Measurements from ENCODE around the gene EFTUD2. TPM values are rescaled to one million over a fixed set of nuclear protein-coding genes. Genes with fewer than 3 reads are reported as not detected.

Gene EFTUD2
- total and polyA plus RNA-seq, 2 of the 13 experiments (the other 11 are each of a cell fraction or from before 2014, with no cell fraction given), result 111 to 137 TPM

DNA sequence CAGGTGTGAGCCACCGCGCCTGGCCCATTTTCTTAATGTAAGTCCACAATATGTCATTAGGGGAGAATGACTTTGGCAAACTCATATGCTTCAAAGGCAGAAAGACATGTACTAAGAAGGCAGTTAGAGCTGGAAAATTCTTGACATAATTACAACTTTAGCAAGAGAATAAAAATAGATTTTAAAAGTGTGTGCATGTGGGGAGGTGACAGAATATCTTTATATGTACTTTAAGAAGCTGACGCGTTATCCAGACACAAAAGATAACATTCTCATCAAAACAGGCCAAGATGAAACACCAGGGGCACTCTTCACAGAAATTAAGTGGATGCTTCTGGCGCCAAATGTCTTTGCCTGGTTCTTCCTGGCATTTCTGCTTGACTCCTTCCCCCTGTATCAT is 97.4 kb downstream of the EFTUD2 start:
- no TSS peak for BruUV-seq (replicated peaks)
- H2AFZ ChIP-seq (ENCODE audit: low read length), result no peak overlapping the region
- H3K4me2 ChIP-seq (ENCODE audit: low read depth, low read length), result no peak overlapping the region
- DNase-seq (ENCODE audit: low spot score) (no peak), ATAC-seq (no peak), FAIRE-seq (no peak)
- ChIA-PET POLR2A (no interaction called here), CTCF (ENCODE audit: low intra/inter-chr PET ratio, low total read pairs) (no interaction called here)
- no peaks in the 10 kb centered on the region; a peak in 1 of 5 replicates for H3K27me3 ChIP-seq (ENCODE audit: control insufficient read depth in 1 of 2, insufficient read depth in 2 of 2, low read length in 2 of 2)
- H3K27ac ChIP-seq (ENCODE audit: extremely low read length, insufficient read depth, low read length), result no peak overlapping the region
- TF ChIP-seq FLYWCH1 (CRISPR knock-in tag; IDR thresholded peaks at IDR 0.05) (no peak), FOSL2 (CRISPR knock-in tag; IDR thresholded peaks at IDR 0.05) (no peak), MAFK (conservative IDR thresholded peaks at IDR 0.05 in 1 of 2, IDR thresholded peaks at IDR 0.05 in 1 of 2; ENCODE audit: low read length in 2 of 2) (no peak), PITX1 (CRISPR knock-in tag; IDR thresholded peaks at IDR 0.05) (no peak), ZNF282 (IDR thresholded peaks at IDR 0.05; ENCODE audit: partially characterized antibody) (no peak), ZSCAN20 (CRISPR knock-in tag; IDR thresholded peaks at IDR 0.05; ENCODE audit: borderline replicate concordance) (no peak), PHF5A (CRISPR knock-in tag; IDR thresholded peaks at IDR 0.05; ENCODE audit: low read depth, unreplicated experiment) (no peak), HNRNPUL1 (IDR thresholded peaks at IDR 0.05; ENCODE audit: low read depth, low read length) (no peak), NFIB (CRISPR knock-in tag; IDR thresholded peaks at IDR 0.05; ENCODE audit: borderline replicate concordance) (no peak), ZNF777 (CRISPR knock-in tag; IDR thresholded peaks at IDR 0.05) (no peak), NPAS2 (CRISPR knock-in tag; IDR thresholded peaks at IDR 0.05; ENCODE audit: borderline replicate concordance) (no peak)
- TF ChIP-seq, protein P1, sequence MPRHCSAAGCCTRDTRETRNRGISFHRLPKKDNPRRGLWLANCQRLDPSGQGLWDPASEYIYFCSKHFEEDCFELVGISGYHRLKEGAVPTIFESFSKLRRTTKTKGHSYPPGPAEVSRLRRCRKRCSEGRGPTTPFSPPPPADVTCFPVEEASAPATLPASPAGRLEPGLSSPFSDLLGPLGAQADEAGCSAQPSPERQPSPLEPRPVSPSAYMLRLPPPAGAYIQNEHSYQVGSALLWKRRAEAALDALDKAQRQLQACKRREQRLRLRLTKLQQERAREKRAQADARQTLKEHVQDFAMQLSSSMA (CRISPR knock-in tag; IDR thresholded peaks at IDR 0.05), result no peak
- TF ChIP-seq, protein P2, sequence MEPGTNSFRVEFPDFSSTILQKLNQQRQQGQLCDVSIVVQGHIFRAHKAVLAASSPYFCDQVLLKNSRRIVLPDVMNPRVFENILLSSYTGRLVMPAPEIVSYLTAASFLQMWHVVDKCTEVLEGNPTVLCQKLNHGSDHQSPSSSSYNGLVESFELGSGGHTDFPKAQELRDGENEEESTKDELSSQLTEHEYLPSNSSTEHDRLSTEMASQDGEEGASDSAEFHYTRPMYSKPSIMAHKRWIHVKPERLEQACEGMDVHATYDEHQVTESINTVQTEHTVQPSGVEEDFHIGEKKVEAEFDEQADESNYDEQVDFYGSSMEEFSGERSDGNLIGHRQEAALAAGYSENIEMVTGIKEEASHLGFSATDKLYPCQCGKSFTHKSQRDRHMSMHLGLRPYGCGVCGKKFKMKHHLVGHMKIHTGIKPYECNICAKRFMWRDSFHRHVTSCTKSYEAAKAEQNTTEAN (CRISPR knock-in tag; conservative IDR thresholded peaks at IDR 0.05), result no peak
- peaks cover 0 to 3% of the 10 kb centered on the region in 2 experiments; a peak in 3 of 5 replicates for H3K36me3 ChIP-seq (replicated peaks in 1 of 2; ENCODE audit: control insufficient read depth in 1 of 2, insufficient read depth in 2 of 2, low read length in 2 of 2)
- H4K20me1 ChIP-seq (ENCODE audit: insufficient read depth, low read length), result no peaks in the 10 kb centered on the region
- WGBS (ENCODE audit: low lambda C conversion rate), result 91% methylated on average over 5 of the region's 5 CpGs
- intact Hi-C loops (cut with micrococcal nuclease; ENCODE audit: unreplicated experiment), result no loop called here
- peaks cover 10% of the 10 kb centered on the region; the same call in 1 of the 2 replicates for H3K4me1 ChIP-seq (ENCODE audit: insufficient read depth, low read length)
- in situ Hi-C loops (cut with HindIII; ENCODE audit: extremely low pct_ligation_motif_present, low pct_unique_long_range_greater_than_20kb), result no loop called here
- no peak overlapping the region for H3K9ac ChIP-seq (ENCODE audit: insufficient read depth, low read depth, low read length)
- no peaks in the 10 kb centered on the region for H3K9me3 ChIP-seq (ENCODE audit: low read length)
- no peak overlapping the region for H3K4me3 ChIP-seq (replicated peaks in 1 of 3; ENCODE audit: insufficient read depth in 1 of 3, low read depth in 2 of 3, low read length in 3 of 3)
- no peaks in the 10 kb centered on the region for H3K79me2 ChIP-seq (ENCODE audit: insufficient read depth, low read length)

Small RNAs within 50 kb of the gene (microRNA-seq; reads per million reads assigned to microRNA genes)
- gene MIR6783, result 1.7 reads per million, percentile 3 among the genes with 10 or more reads in this experiment

Small RNAs within 50 kb of the gene (small RNA-seq; reads per million reads assigned to genes)
- gene CCDC103 (ENCODE audit: insufficient read depth in 2 of 3, insufficient read length in 3 of 3, low read depth in 2 of 3, low replicate concordance in 1 of 3) (0 reads per million in 3 experiments), gene MIR6783 (ENCODE audit: insufficient read depth in 2 of 3, insufficient read length in 3 of 3, low read depth in 2 of 3, low replicate concordance in 1 of 3) (0.41 to 2.9 (median 0.97) reads per million in 3 experiments), gene RN7SL405P (ENCODE audit: insufficient read depth in 2 of 3, insufficient read length in 3 of 3, low read depth in 2 of 3, low replicate concordance in 1 of 3) (0 reads per million in 3 experiments)

Other genes with a start within 250 kb of the EFTUD2 start
- gene MEIOC, start 243.0 kb downstream of the EFTUD2 start, total RNA-seq (2016; rRNA removed; fragmentation: Illumina TruSeq; extraction: Trizol), result 0.07 and 0.15 TPM in 2 replicates
- 0.04 TPM in 1 of 2 replicates, not detected in the other for gene MEIOC, start 243.0 kb downstream of the EFTUD2 start, polyA plus RNA-seq (2011; rRNA removed)
- 94.8 and 116 TPM in 2 replicates for gene CCDC43, start 209.7 kb downstream of the EFTUD2 start, total RNA-seq (2016; rRNA removed; fragmentation: Illumina TruSeq; extraction: Trizol)
- gene CCDC43, start 209.7 kb downstream of the EFTUD2 start, polyA plus RNA-seq (2011; rRNA removed), result 12.4 and 17.5 TPM in 2 replicates
- 9.0 and 11.7 TPM in 2 replicates for gene DBF4B, start 190.8 kb downstream of the EFTUD2 start, total RNA-seq (2016; rRNA removed; fragmentation: Illumina TruSeq; extraction: Trizol)
- 11.0 and 13.2 TPM in 2 replicates for gene DBF4B, start 190.8 kb downstream of the EFTUD2 start, polyA plus RNA-seq (2011; rRNA removed)
- gene ADAM11, start 140.5 kb downstream of the EFTUD2 start, total RNA-seq (2016; rRNA removed; fragmentation: Illumina TruSeq; extraction: Trizol), result 0.44 and 0.91 TPM in 2 replicates
- 0.33 and 0.38 TPM in 2 replicates for gene ADAM11, start 140.5 kb downstream of the EFTUD2 start, polyA plus RNA-seq (2011; rRNA removed)
- gene GJC1, start 69.2 kb downstream of the EFTUD2 start, total RNA-seq (2016; rRNA removed; fragmentation: Illumina TruSeq; extraction: Trizol), result 1.7 and 2.0 TPM in 2 replicates
- 1.2 and 1.7 TPM in 2 replicates for gene GJC1, start 69.2 kb downstream of the EFTUD2 start, polyA plus RNA-seq (2011; rRNA removed)
- gene HIGD1B, start 51.6 kb downstream of the EFTUD2 start, total RNA-seq (2016; rRNA removed; fragmentation: Illumina TruSeq; extraction: Trizol), result not detected in 2 replicates
- gene HIGD1B, start 51.6 kb downstream of the EFTUD2 start, polyA plus RNA-seq (2011; rRNA removed), result not detected in 2 replicates
- gene GFAP, start 16.1 kb upstream of the EFTUD2 start, total RNA-seq (2016; rRNA removed; fragmentation: Illumina TruSeq; extraction: Trizol), result 0.11 and 0.35 TPM in 2 replicates
- 0.16 and 0.29 TPM in 2 replicates for gene GFAP, start 16.1 kb upstream of the EFTUD2 start, polyA plus RNA-seq (2011; rRNA removed)
- 14.5 and 15.3 TPM in 2 replicates for gene KIF18B, start 48.3 kb upstream of the EFTUD2 start, total RNA-seq (2016; rRNA removed; fragmentation: Illumina TruSeq; extraction: Trizol)
- gene KIF18B, start 48.3 kb upstream of the EFTUD2 start, polyA plus RNA-seq (2011; rRNA removed), result 13.2 and 15.2 TPM in 2 replicates
- 0.11 TPM in 1 of 2 replicates, not detected in the other for gene C1QL1, start 68.9 kb upstream of the EFTUD2 start, total RNA-seq (2016; rRNA removed; fragmentation: Illumina TruSeq; extraction: Trizol)
- gene C1QL1, start 68.9 kb upstream of the EFTUD2 start, polyA plus RNA-seq (2011; rRNA removed), result 0.07 and 0.11 TPM in 2 replicates
- 29.2 and 31.1 TPM in 2 replicates for gene DCAKD, start 152.2 kb upstream of the EFTUD2 start, total RNA-seq (2016; rRNA removed; fragmentation: Illumina TruSeq; extraction: Trizol)
- 25.9 and 30.2 TPM in 2 replicates for gene DCAKD, start 152.2 kb upstream of the EFTUD2 start, polyA plus RNA-seq (2011; rRNA removed)
- 142 and 194 TPM in 2 replicates for gene NMT1, start 161.9 kb upstream of the EFTUD2 start, total RNA-seq (2016; rRNA removed; fragmentation: Illumina TruSeq; extraction: Trizol)
- gene NMT1, start 161.9 kb upstream of the EFTUD2 start, polyA plus RNA-seq (2011; rRNA removed), result 71.9 and 75.7 TPM in 2 replicates
- 5.5 and 11.3 TPM in 2 replicates for gene PLCD3, start 233.1 kb upstream of the EFTUD2 start, total RNA-seq (2016; rRNA removed; fragmentation: Illumina TruSeq; extraction: Trizol)
- gene PLCD3, start 233.1 kb upstream of the EFTUD2 start, polyA plus RNA-seq (2011; rRNA removed), result 39.1 and 46.1 TPM in 2 replicates
- gene ACBD4, start 236.2 kb upstream of the EFTUD2 start, total RNA-seq (2016; rRNA removed; fragmentation: Illumina TruSeq; extraction: Trizol), result 8.8 and 16.1 TPM in 2 replicates
- 26.9 and 34.1 TPM in 2 replicates for gene ACBD4, start 236.2 kb upstream of the EFTUD2 start, polyA plus RNA-seq (2011; rRNA removed)
- gene HEXIM1, start 249.0 kb upstream of the EFTUD2 start, total RNA-seq (2016; rRNA removed; fragmentation: Illumina TruSeq; extraction: Trizol), result 10.5 and 14.8 TPM in 2 replicates
- gene HEXIM1, start 249.0 kb upstream of the EFTUD2 start, polyA plus RNA-seq (2011; rRNA removed), result 16.3 and 16.6 TPM in 2 replicates